Tibial artery (tissue), 4 donors: ENCODE results near the gene OGN.

ENCODE experiments used
- DNase-seq, 2 donors: peaks; one replicate each; pipeline ENCODE4 v3.0.0-alpha.2; 2019
- H3K27ac ChIP-seq, 2 donors: fragments of 200-600 bp; sonication (generic) in 1 of 2; 1 replicate in 1 of 2; 2 replicates in 1 of 2; pipeline ENCODE4 v1.5.1; 2018 to 2019; ENCODE audit warnings: mild to moderate bottlenecking in 1 of 2
- H3K27me3 ChIP-seq, 2 donors: fragments of 200-600 bp; sonication (generic) in 1 of 2; one replicate each; pipeline versions ENCODE4 v1.5.1 to v1.6.0; 2016 to 2019
- H3K36me3 ChIP-seq, 3 donors: fragments of 200-600 bp; sonication (generic) in 2 of 3; one replicate each; pipeline ENCODE4 v1.5.1; 2016 to 2019; ENCODE audit warnings: mild to moderate bottlenecking in 2 of 3
- H3K4me1 ChIP-seq, 4 donors: fragments of 200-600 bp; sonication (generic) in 2 of 4; 1 replicate in 3 of 4; 2 replicates in 1 of 4; pipeline ENCODE4 v1.5.1; 2016 to 2019
- H3K4me3 ChIP-seq, 2 donors: fragments of 200-600 bp; sonication (generic) in 1 of 2; 1 replicate in 1 of 2; 2 replicates in 1 of 2; pipeline ENCODE4 v1.5.1; 2018 to 2019; ENCODE audit warnings: mild to moderate bottlenecking in 2 of 2
- H3K9me3 ChIP-seq, 3 donors: fragments of 200-600 bp; sonication (generic) in 1 of 3; one replicate each; pipeline ENCODE4 v1.5.1; 2016 to 2019
- CTCF ChIP-seq, 2 experiments: fragments of 200-600 bp in 1 of 2; fragments of 450-650 bp in 1 of 2; IDR thresholded peaks; one replicate each; pipeline ENCODE4 v1.5.1; 2017 to 2019; ENCODE audit warnings: antibody characterized with exemption in 2 of 2, mild to moderate bottlenecking in 1 of 2, moderate library complexity in 1 of 2
- intact Hi-C: fragments of 100-400 bp; cut with DNase I; formaldehyde crosslinking; loops from one replicate; pipeline ENCODE4 v1.15.0; 2023; ENCODE audit warnings: low total_unique reads

OGN gene

GRCh38 chr9:92438900-92439526, 34.6 kb upstream of the OGN start:
- no peaks in the 10 kb centered on the region for H3K36me3 ChIP-seq
- intact Hi-C loops, result loop anchor here (5.0 kb wide), 1 partner anchor 97 kb away; no protein-coding TSS in a partner anchor
- H3K27me3 ChIP-seq, result no peaks in the 10 kb centered on the region
- H3K9me3 ChIP-seq, result no peaks in the 10 kb centered on the region
- peak in 1 of 2 experiments; percentile 39 for TF ChIP-seq CTCF (IDR thresholded peaks at IDR 0.05)
- no peak overlapping the region for H3K4me3 ChIP-seq
- H3K27ac ChIP-seq, result peak overlapping the region in 1 of 2 donors; percentile 14
- H3K4me1 ChIP-seq, result peaks cover 0 to 22% (median 3%) of the 10 kb centered on the region in 4 donors
- no peak for DNase-seq

DNA sequence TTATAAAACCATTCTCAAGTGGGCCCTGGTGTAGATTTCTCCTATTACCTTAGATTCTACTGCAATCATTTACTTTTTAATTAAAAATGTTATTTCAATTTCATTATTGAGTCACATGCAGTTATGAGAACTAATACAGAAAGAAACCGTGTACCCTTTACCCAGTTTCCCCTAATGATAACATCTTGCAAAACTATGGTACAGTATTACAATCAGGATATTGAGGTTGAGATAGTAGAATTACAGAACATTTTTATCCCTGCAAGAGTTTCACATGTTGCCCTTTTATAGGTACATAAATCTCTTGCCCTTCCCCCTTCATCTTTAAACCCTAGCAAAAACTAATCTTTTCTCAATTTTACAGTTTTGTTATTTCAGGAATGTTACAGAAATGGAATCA, 30.9 kb upstream of the OGN start:
- intact Hi-C loops, result loop anchor here (5.0 kb wide), 1 partner anchor 93 kb away; no protein-coding TSS in a partner anchor
- Histone ChIP-seq H3K9me3 (no peaks in the 10 kb centered on the region), H3K27ac (no peak overlapping the region), H3K4me3 (no peak overlapping the region), H3K4me1 (peaks cover 0 to 18% (median 3%) of the 10 kb centered on the region in 4 donors), H3K36me3 (no peaks in the 10 kb centered on the region), H3K27me3 (no peaks in the 10 kb centered on the region)
- DNase-seq, result no peak
- no peak for TF ChIP-seq CTCF (IDR thresholded peaks at IDR 0.05)

GRCh38 chr9:92432972-92433548, 28.7 kb upstream of the OGN start:
- no peaks in the 10 kb centered on the region for H3K36me3 ChIP-seq
- no peaks in the 10 kb centered on the region for H3K27me3 ChIP-seq
- H3K4me1 ChIP-seq, result no peaks in the 10 kb centered on the region
- no peak for DNase-seq
- H3K27ac ChIP-seq, result no peak overlapping the region
- H3K9me3 ChIP-seq, result no peaks in the 10 kb centered on the region
- intact Hi-C loops, result no loop called here
- no peak overlapping the region for H3K4me3 ChIP-seq
- TF ChIP-seq CTCF (IDR thresholded peaks at IDR 0.05), result no peak

DNA sequence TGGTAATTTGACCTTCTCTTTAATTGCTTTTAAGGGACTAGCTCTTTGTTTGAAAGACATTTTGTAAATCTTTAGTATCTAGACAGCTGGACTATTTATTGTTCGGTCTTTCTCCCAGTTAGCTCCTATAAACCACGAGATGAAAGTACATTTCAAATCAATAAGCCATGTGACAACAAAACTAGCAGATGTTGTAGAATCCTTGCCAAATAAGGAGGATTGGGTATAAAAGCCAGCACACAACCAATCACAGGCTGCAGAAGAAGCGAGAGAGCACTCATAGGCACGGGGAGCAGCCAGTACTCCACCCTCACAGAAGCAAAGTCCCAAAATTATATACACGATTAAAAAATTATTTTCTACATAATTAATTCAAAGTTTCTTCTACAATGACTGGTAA, 28.0 kb upstream of the OGN start:
- no peaks in the 10 kb centered on the region for H3K27me3 ChIP-seq
- no peak for TF ChIP-seq CTCF (IDR thresholded peaks at IDR 0.05)
- intact Hi-C loops, result no loop called here
- H3K27ac ChIP-seq, result no peak overlapping the region
- no peak for DNase-seq
- H3K36me3 ChIP-seq, result no peaks in the 10 kb centered on the region
- no peak overlapping the region for H3K4me3 ChIP-seq
- no peaks in the 10 kb centered on the region for H3K9me3 ChIP-seq
- no peaks in the 10 kb centered on the region for H3K4me1 ChIP-seq

- TF ChIP-seq CTCF (IDR thresholded peaks at IDR 0.05), result no peak
- Histone ChIP-seq H3K36me3 (no peaks in the 10 kb centered on the region), H3K4me1 (peaks cover 0 to 16% (median 7%) of the 10 kb centered on the region in 4 donors), H3K27me3 (no peaks in the 10 kb centered on the region), H3K27ac (no peak overlapping the region), H3K9me3 (no peaks in the 10 kb centered on the region), H3K4me3 (no peak overlapping the region)
- DNase-seq, result no peak
- intact Hi-C loops, result no loop called here
Measured at GRCh38 chr9:92429836-92430235, 25.5 kb upstream of the OGN start.
